Measurements from ENCODE around the gene TAX1BP3.
A peak's percentile ranks its signal among the peaks of the same experiment; 100 is the strongest.

- TF ChIP-seq CTCF (conservative IDR thresholded peaks at IDR 0.05; ENCODE audit: low read length) (peak; percentile 28; the same call in 1 of the 2 replicates), EZH2phosphoT487 (IDR thresholded peaks at IDR 0.05; ENCODE audit: borderline replicate concordance, low read depth, low read length) (no peak)
These were observed 28.3 kb downstream of the TAX1BP3 start for GRCh38 chr17:3639981-3640596.

Data from OCI-LY7 (cell line).